Measurements from ENCODE around the gene MCCD1. TPM values are rescaled to one million over a fixed set of nuclear protein-coding genes. Genes with fewer than 3 reads are reported as not detected.

Gene MCCD1
- total RNA-seq, 2 experiments from 2014 or later = not detected

GRCh38 chr6:31556307-31556706 lies 27.5 kb downstream of the MCCD1 start:
- peaks cover 46% of the 10 kb centered on the region for H3K4me1 Mint-ChIP-seq
- no peak overlapping the region for H3K27ac Mint-ChIP-seq
- ATAC-seq (ENCODE audit: low read depth) (no peak), DNase-seq (no peak)
- H3K4me3 Mint-ChIP-seq = peak overlapping the region; percentile 47
- H3K27me3 Mint-ChIP-seq = peaks cover 3% of the 10 kb centered on the region
- POLR2A ChIA-PET = interaction anchor here (1.2 to 6.4 kb wide), 2 partner anchors 13 to 23 kb away, joined by 3 to 101 read pairs; partner anchors contain the start of genes LTB and TNF
- peaks cover 26% of the 10 kb centered on the region for H3K36me3 Mint-ChIP-seq
- H3K9me3 Mint-ChIP-seq = no peaks in the 10 kb centered on the region

GRCh38 chr6:31557443-31558317 lies 28.9 kb downstream of the MCCD1 start:
- Mint-ChIP-seq H3K4me3 (peak overlapping the region; percentile 8), H3K36me3 (peaks cover 30% of the 10 kb centered on the region), H3K27ac (peak overlapping the region; percentile 34), H3K27me3 (peaks cover 11% of the 10 kb centered on the region), H3K4me1 (peaks cover 48% of the 10 kb centered on the region), H3K9me3 (no peaks in the 10 kb centered on the region)
- POLR2A ChIA-PET = interaction anchor here (0.9 to 6.4 kb wide), 8 partner anchors 10 to 39 kb away, joined by 3 to 101 read pairs (median 13); partner anchors contain the start of genes LST1, LTA, LTB and NCR3
- ATAC-seq (ENCODE audit: low read depth) (no peak), DNase-seq (no peak)

GRCh38 chr6:31558318-31558625 lies 29.5 kb downstream of the MCCD1 start:
- peaks cover 52% of the 10 kb centered on the region for H3K4me1 Mint-ChIP-seq
- peaks cover 17% of the 10 kb centered on the region for H3K27me3 Mint-ChIP-seq
- no peak for ATAC-seq (ENCODE audit: low read depth)
- no peaks in the 10 kb centered on the region for H3K9me3 Mint-ChIP-seq
- no peak for DNase-seq
- H3K4me3 Mint-ChIP-seq = peak overlapping the region; percentile 76
- H3K36me3 Mint-ChIP-seq = peaks cover 29% of the 10 kb centered on the region
- POLR2A ChIA-PET = interaction anchor here (0.9 to 6.4 kb wide), 9 partner anchors 10 to 40 kb away, joined by 3 to 101 read pairs (median 13); partner anchors contain the start of genes LST1, LTA, LTB and NCR3
- H3K27ac Mint-ChIP-seq = peak overlapping the region; percentile 70

- POLR2A ChIA-PET = interaction anchor here (0.9 to 6.4 kb wide), 12 partner anchors 9 to 40 kb away, joined by 3 to 101 read pairs (median 6); partner anchors contain the start of genes DDX39B, LST1, LTA and LTB
- ATAC-seq (ENCODE audit: low read depth) (peak; percentile 48), DNase-seq (no peak)
- H3K9me3 Mint-ChIP-seq = no peaks in the 10 kb centered on the region
- peaks cover 52% of the 10 kb centered on the region for H3K4me1 Mint-ChIP-seq
- H3K4me3 Mint-ChIP-seq = peak overlapping the region; percentile 76
- H3K27ac Mint-ChIP-seq = peak overlapping the region; percentile 70
- peaks cover 21% of the 10 kb centered on the region for H3K27me3 Mint-ChIP-seq
- peaks cover 30% of the 10 kb centered on the region for H3K36me3 Mint-ChIP-seq
Measured at GRCh38 chr6:31558631-31559500, 30.1 kb downstream of the MCCD1 start.

- Mint-ChIP-seq H3K4me1 (peaks cover 52% of the 10 kb centered on the region), H3K27me3 (peaks cover 26% of the 10 kb centered on the region), H3K27ac (peak overlapping the region; percentile 70), H3K36me3 (peaks cover 31% of the 10 kb centered on the region), H3K9me3 (no peaks in the 10 kb centered on the region), H3K4me3 (peak overlapping the region; percentile 76)
- POLR2A ChIA-PET = interaction anchor here (0.7 to 6.4 kb wide), 12 partner anchors 9 to 103 kb away, joined by 3 to 101 read pairs (median 6); partner anchors contain the start of genes DDX39B, LST1, LTA and LTB
- ATAC-seq (ENCODE audit: low read depth) = peak; percentile 23
- DNase-seq = no peak
Measured at GRCh38 chr6:31559606-31559957, 30.8 kb downstream of the MCCD1 start.

GRCh38 chr6:31559958-31560696 lies 31.4 kb downstream of the MCCD1 start:
- peak overlapping the region; percentile 70 for H3K27ac Mint-ChIP-seq
- ATAC-seq (ENCODE audit: low read depth) = peak; percentile 78
- H3K36me3 Mint-ChIP-seq = peaks cover 28% of the 10 kb centered on the region
- H3K27me3 Mint-ChIP-seq = peaks cover 31% of the 10 kb centered on the region
- no peaks in the 10 kb centered on the region for H3K9me3 Mint-ChIP-seq
- peak overlapping the region; percentile 76 for H3K4me3 Mint-ChIP-seq
- POLR2A ChIA-PET = interaction anchor here (0.7 to 6.4 kb wide), 12 partner anchors 8 to 102 kb away, joined by 3 to 101 read pairs (median 6); partner anchors contain the start of genes DDX39B, LST1, LTA and LTB
- peaks cover 55% of the 10 kb centered on the region for H3K4me1 Mint-ChIP-seq
- DNase-seq = no peak

GRCh38 chr6:31560697-31561058 lies 31.9 kb downstream of the MCCD1 start:
- Mint-ChIP-seq H3K9me3 (no peaks in the 10 kb centered on the region), H3K27me3 (peaks cover 37% of the 10 kb centered on the region), H3K4me1 (peaks cover 58% of the 10 kb centered on the region), H3K4me3 (peak overlapping the region; percentile 76), H3K27ac (peak overlapping the region; percentile 70), H3K36me3 (peaks cover 31% of the 10 kb centered on the region)
- POLR2A ChIA-PET = interaction anchor here (0.7 to 6.4 kb wide), 4 partner anchors 9 to 32 kb away, joined by 3 to 101 read pairs (median 10); partner anchors contain the start of genes LTB, NCR3 and TNF
- ATAC-seq (ENCODE audit: low read depth) (no peak), DNase-seq (no peak)

- ATAC-seq (ENCODE audit: low read depth) (no peak), DNase-seq (no peak)
- Mint-ChIP-seq H3K27me3 (peaks cover 40% of the 10 kb centered on the region), H3K9me3 (no peaks in the 10 kb centered on the region), H3K4me1 (peaks cover 53% of the 10 kb centered on the region), H3K27ac (peak overlapping the region; percentile 69), H3K36me3 (peaks cover 7% of the 10 kb centered on the region), H3K4me3 (peak overlapping the region; percentile 41)
- POLR2A ChIA-PET = interaction anchor here (0.7 to 7.6 kb wide), 10 partner anchors 9 to 169 kb away, joined by 3 to 87 read pairs (median 6); partner anchors contain the start of genes DDX39B, GPANK1, LTB and NCR3
Measured at GRCh38 chr6:31567531-31568370, 39.0 kb downstream of the MCCD1 start.

- H3K27me3 Mint-ChIP-seq = peaks cover 36% of the 10 kb centered on the region
- peak; percentile 65 for ATAC-seq (ENCODE audit: low read depth)
- POLR2A ChIA-PET = interaction anchor here (0.7 to 7.6 kb wide), 11 partner anchors 9 to 169 kb away, joined by 3 to 87 read pairs (median 5); partner anchors contain the start of genes DDX39B, GPANK1, LTB and NCR3
- DNase-seq = no peak
- no peaks in the 10 kb centered on the region for H3K9me3 Mint-ChIP-seq
- H3K4me1 Mint-ChIP-seq = peaks cover 57% of the 10 kb centered on the region
- peak overlapping the region; percentile 41 for H3K4me3 Mint-ChIP-seq
- peaks cover 7% of the 10 kb centered on the region for H3K36me3 Mint-ChIP-seq
- peak overlapping the region; percentile 64 for H3K27ac Mint-ChIP-seq
Measured at GRCh38 chr6:31568537-31568961, 39.8 kb downstream of the MCCD1 start.

- peaks cover 4% of the 10 kb centered on the region for H3K36me3 Mint-ChIP-seq
- H3K4me3 Mint-ChIP-seq = no peak overlapping the region
- POLR2A ChIA-PET = interaction anchor here (0.7 to 7.6 kb wide), 9 partner anchors 10 to 202 kb away, joined by 3 to 87 read pairs (median 5); partner anchors contain the start of genes LTB, NCR3, NFKBIL1 and TNF
- no peaks in the 10 kb centered on the region for H3K9me3 Mint-ChIP-seq
- no peak for DNase-seq
- no peak overlapping the region for H3K27ac Mint-ChIP-seq
- H3K4me1 Mint-ChIP-seq = peaks cover 67% of the 10 kb centered on the region
- H3K27me3 Mint-ChIP-seq = peaks cover 25% of the 10 kb centered on the region
- ATAC-seq (ENCODE audit: low read depth) = no peak
Measured at GRCh38 chr6:31569861-31570536, 41.2 kb downstream of the MCCD1 start.
